Stimulated activated CD8-positive, alpha-beta memory T cell treated with anti-CD3 and anti-CD28 coated beads, Interleukin-12 subunit alpha, Interleukin-12 subunit beta, amount 100 ng/mL, for 4 hours (primary cell): ENCODE results near the gene NCOA5.
"Not testable (repeated sequence)": the region's sequence is repeated elsewhere in the genome, so short reads cannot be mapped to it uniquely, and the experiment has no call there.

Source experiments
- DNase-seq: peaks from one replicate; pipeline ENCODE4 v3.0.0-alpha.2; 2020; ENCODE audit warnings: low read depth

NCOA5 gene

GRCh38 chr20:46091622-46092535, 2.1 kb upstream of the NCOA5 start:
- not testable (repeated sequence) for DNase-seq

GRCh38 chr20:46089167-46089416, 670 bp downstream of the NCOA5 start:
- no peak for DNase-seq

GRCh38 chr20:46088409-46089166, 1.2 kb downstream of the NCOA5 start:
- DNase-seq = no peak

- no peak for DNase-seq
Observed at GRCh38 chr20:46087161-46087560, 2.6 kb downstream of the NCOA5 start.

- DNase-seq = no peak
Observed at GRCh38 chr20:46085179-46085851, 4.4 kb downstream of the NCOA5 start.

- no peak for DNase-seq
Observed at GRCh38 chr20:46084805-46085178, 5.0 kb downstream of the NCOA5 start.

GRCh38 chr20:46083531-46084061, 6.2 kb downstream of the NCOA5 start:
- no peak for DNase-seq

GRCh38 chr20:46083101-46083500, 6.7 kb downstream of the NCOA5 start:
- no peak for DNase-seq

GRCh38 chr20:46081074-46081473, 8.7 kb downstream of the NCOA5 start:
- DNase-seq = no peak

GRCh38 chr20:46078954-46079353, 10.8 kb downstream of the NCOA5 start:
- DNase-seq = no peak

GRCh38 chr20:46077642-46078305, 12.0 kb downstream of the NCOA5 start:
- DNase-seq = no peak

- DNase-seq = no peak
Observed at GRCh38 chr20:46076806-46077205, 13.0 kb downstream of the NCOA5 start.

GRCh38 chr20:46074006-46074405, 15.8 kb downstream of the NCOA5 start:
- DNase-seq = no peak

- DNase-seq = no peak
Observed at GRCh38 chr20:46073443-46073842, 16.3 kb downstream of the NCOA5 start.

- DNase-seq = no peak
Observed at GRCh38 chr20:46073024-46073423, 16.7 kb downstream of the NCOA5 start.

- DNase-seq = no peak
Observed at GRCh38 chr20:46071573-46071972, 18.2 kb downstream of the NCOA5 start.

- DNase-seq = no peak
Observed at GRCh38 chr20:46070215-46070900, 19.4 kb downstream of the NCOA5 start.

- DNase-seq = no peak
Observed at GRCh38 chr20:46065691-46066090, 24.1 kb downstream of the NCOA5 start.

- DNase-seq = no peak
Observed at GRCh38 chr20:46065006-46065405, 24.8 kb downstream of the NCOA5 start.

GRCh38 chr20:46063652-46064054, 26.1 kb downstream of the NCOA5 start:
- DNase-seq = no peak

GRCh38 chr20:46063151-46063550, 26.6 kb downstream of the NCOA5 start:
- no peak for DNase-seq

GRCh38 chr20:46062621-46063020, 27.1 kb downstream of the NCOA5 start:
- DNase-seq = no peak
